ENCODE data around the gene ABCG4. TPM values are rescaled to one million over a fixed set of nuclear protein-coding genes. Genes with fewer than 3 reads are reported as not detected.

ABCG4 gene
- total RNA-seq, 1 donor from 2014 or later: under 0.01 TPM

GRCh38 chr11:119185981-119186634 is 37.3 kb downstream of the ABCG4 start:
- DNase-seq (ENCODE audit: low read depth): no peak
- TF ChIP-seq, protein P1, sequence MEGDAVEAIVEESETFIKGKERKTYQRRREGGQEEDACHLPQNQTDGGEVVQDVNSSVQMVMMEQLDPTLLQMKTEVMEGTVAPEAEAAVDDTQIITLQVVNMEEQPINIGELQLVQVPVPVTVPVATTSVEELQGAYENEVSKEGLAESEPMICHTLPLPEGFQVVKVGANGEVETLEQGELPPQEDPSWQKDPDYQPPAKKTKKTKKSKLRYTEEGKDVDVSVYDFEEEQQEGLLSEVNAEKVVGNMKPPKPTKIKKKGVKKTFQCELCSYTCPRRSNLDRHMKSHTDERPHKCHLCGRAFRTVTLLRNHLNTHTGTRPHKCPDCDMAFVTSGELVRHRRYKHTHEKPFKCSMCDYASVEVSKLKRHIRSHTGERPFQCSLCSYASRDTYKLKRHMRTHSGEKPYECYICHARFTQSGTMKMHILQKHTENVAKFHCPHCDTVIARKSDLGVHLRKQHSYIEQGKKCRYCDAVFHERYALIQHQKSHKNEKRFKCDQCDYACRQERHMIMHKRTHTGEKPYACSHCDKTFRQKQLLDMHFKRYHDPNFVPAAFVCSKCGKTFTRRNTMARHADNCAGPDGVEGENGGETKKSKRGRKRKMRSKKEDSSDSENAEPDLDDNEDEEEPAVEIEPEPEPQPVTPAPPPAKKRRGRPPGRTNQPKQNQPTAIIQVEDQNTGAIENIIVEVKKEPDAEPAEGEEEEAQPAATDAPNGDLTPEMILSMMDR (IDR thresholded peaks at IDR 0.05; ENCODE audit: insufficient read depth, low read length, severe bottlenecking): no peak
- FAIRE-seq: no peak
- Histone ChIP-seq H3K36me3 (ENCODE audit: control insufficient read depth, insufficient read depth, low read length) (no peaks in the 10 kb centered on the region), H3K4me3 (ENCODE audit: low read depth, low read length) (no peak overlapping the region), H3K27me3 (ENCODE audit: control insufficient read depth, insufficient read depth, low read length) (peaks cover 8% of the 10 kb centered on the region)

DNA sequence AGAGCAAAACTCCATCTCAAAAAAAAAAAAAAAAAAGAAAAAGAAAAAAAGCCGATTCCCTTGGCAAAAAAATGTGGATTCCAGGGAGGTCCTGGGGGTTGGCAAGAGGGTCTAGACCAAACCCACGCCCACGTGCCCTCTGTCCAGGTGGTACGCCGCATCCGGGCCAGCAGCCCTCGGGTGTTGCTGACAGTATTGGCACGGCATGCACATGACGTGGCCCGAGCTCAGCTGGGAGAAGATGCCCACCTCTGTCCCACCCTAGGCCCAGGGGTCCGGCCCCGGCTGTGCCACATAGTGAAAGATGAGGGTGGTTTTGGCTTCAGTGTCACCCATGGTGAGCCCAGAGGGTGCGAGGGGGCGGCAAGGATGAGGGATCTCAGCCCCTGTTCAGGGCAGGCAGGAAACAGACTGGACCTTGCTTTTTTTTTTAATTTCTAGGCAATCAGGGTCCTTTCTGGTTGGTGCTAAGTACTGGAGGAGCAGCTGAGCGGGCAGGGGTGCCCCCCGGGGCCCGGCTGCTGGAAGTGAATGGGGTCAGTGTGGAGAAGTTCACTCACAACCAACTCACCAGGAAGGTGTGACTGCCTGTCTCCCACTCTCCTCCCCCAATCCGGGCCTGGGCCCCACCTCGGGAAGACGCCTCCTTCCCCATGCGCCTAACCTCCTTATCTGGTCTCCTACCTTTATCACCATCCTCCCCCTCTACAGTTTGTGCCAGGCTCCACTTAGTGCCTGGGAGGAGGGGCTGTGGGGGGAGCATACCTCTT is 38.5 kb downstream of the ABCG4 start:
- TF ChIP-seq, protein P1 (IDR thresholded peaks at IDR 0.05; ENCODE audit: insufficient read depth, low read length, severe bottlenecking): no peak
- no peak for DNase-seq (ENCODE audit: low read depth)
- no peaks in the 10 kb centered on the region for H3K36me3 ChIP-seq (ENCODE audit: control insufficient read depth, insufficient read depth, low read length)
- FAIRE-seq: no peak
- no peak overlapping the region for H3K4me3 ChIP-seq (ENCODE audit: low read depth, low read length)
- H3K27me3 ChIP-seq (ENCODE audit: control insufficient read depth, insufficient read depth, low read length): peaks cover 8% of the 10 kb centered on the region

DNA sequence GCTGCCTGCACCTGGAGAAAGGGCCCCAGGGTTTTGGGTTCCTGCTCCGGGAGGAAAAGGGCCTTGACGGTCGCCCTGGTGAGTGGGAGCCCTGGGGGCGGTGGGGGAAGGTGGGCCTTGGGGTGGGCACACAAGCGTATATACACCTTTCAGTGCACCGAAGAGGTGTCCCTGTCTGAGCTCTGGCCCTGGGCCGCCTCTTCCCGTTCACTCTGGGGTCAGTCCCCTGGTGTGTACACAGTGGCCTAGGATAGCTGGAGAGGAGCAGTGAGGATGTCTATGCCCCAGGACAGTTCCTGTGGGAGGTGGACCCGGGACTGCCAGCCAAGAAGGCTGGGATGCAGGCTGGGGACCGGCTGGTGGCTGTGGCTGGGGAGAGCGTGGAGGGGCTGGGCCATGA is 39.2 kb downstream of the ABCG4 start:
- Histone ChIP-seq H3K36me3 (ENCODE audit: control insufficient read depth, insufficient read depth, low read length) (no peaks in the 10 kb centered on the region), H3K4me3 (ENCODE audit: low read depth, low read length) (no peak overlapping the region), H3K27me3 (ENCODE audit: control insufficient read depth, insufficient read depth, low read length) (peaks cover 8% of the 10 kb centered on the region)
- no peak for FAIRE-seq
- no peak for DNase-seq (ENCODE audit: low read depth)
- TF ChIP-seq, protein P1 (IDR thresholded peaks at IDR 0.05; ENCODE audit: insufficient read depth, low read length, severe bottlenecking): no peak

GRCh38 chr11:119188887-119189286 is 40.0 kb downstream of the ABCG4 start:
- Histone ChIP-seq H3K36me3 (ENCODE audit: control insufficient read depth, insufficient read depth, low read length) (no peaks in the 10 kb centered on the region), H3K4me3 (ENCODE audit: low read depth, low read length) (no peak overlapping the region), H3K27me3 (ENCODE audit: control insufficient read depth, insufficient read depth, low read length) (peaks cover 8% of the 10 kb centered on the region)
- TF ChIP-seq, protein P1 (IDR thresholded peaks at IDR 0.05; ENCODE audit: insufficient read depth, low read length, severe bottlenecking): no peak
- FAIRE-seq: no peak
- DNase-seq (ENCODE audit: low read depth): no peak

DNA sequence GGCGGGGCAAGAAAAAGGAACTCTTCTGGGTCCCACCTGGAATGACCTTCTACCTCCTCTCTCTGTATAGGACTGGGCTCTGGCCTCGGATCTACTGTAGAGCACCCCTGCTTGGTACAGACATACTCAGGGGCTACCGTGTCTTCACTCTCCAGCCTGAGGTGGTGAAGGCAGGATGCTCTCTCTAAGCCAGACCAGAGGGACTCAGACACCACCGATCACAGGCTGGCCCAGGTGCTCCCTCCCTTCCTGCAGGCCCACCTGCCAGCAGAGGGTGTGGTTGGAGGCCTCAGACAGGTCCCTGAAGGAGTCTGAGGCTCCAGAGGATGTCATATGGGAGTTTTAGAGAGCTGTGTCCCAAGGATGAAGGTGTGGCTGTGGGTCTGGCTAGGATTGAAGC is 40.5 kb downstream of the ABCG4 start:
- Histone ChIP-seq H3K4me3 (ENCODE audit: low read depth, low read length) (no peak overlapping the region), H3K27me3 (ENCODE audit: control insufficient read depth, insufficient read depth, low read length) (peaks cover 8% of the 10 kb centered on the region), H3K36me3 (ENCODE audit: control insufficient read depth, insufficient read depth, low read length) (no peaks in the 10 kb centered on the region)
- TF ChIP-seq, protein P1 (IDR thresholded peaks at IDR 0.05; ENCODE audit: insufficient read depth, low read length, severe bottlenecking): no peak
- FAIRE-seq (no peak), DNase-seq (ENCODE audit: low read depth) (no peak)
